Epithelial cell of proximal tubule (primary cell): ENCODE results near the gene PHAF1. TPM values are rescaled to one million over a fixed set of nuclear protein-coding genes. Genes with fewer than 3 reads are reported as not detected.

Experiments used
- DNase-seq: peaks from one replicate; pipeline ENCODE4 v3.0.0-alpha.2; 2011; ENCODE audit warnings: low read depth
- H3K4me3 ChIP-seq: 2 replicates; pipeline ENCODE4 v1.5.1; 2011; ENCODE audit warnings: low read depth, mild to moderate bottlenecking, low read length
- total RNA-seq: library from RNA; depleted of rRNA; stranded (reverse); fragments of >200 nt; gene quantifications from 2 replicates; pipeline ENCODE4 v1.2.3, GENCODE V29; 2015
- TF ChIP-seq, protein P1 (sequence below): conservative IDR thresholded peaks from 2 replicates; pipeline ENCODE4 v1.5.1; 2012; ENCODE audit warnings: low read depth, mild to moderate bottlenecking, low read length

PHAF1 gene
- total RNA-seq, 1 donor from 2014 or later = 16.4 TPM

DNA sequence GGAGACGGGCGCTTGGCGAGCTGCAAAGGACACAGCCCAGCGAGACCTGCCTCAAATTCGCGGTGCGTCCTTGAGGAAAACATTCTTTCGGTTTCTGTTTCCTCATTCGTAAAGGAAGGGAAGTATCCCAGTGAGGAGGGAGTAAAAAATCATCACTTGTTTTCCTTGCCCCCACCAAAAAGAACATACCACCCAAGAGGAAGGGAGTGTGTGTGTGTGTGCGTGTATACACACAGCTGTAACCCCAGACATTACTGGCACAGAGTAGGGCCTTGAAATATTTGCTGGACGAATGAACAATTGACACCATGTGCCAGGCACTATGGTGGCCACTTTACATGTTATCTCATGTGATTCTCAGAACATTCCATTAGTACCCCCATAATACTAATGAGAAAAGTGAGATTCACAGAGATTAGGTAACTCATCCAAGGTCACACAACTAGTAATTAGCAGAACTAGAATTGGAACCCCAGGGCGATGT, 76.0 kb downstream of the PHAF1 start:
- DNase-seq = no peak
- peak overlapping the region; percentile 7 for H3K4me3 ChIP-seq
- TF ChIP-seq, protein P1, sequence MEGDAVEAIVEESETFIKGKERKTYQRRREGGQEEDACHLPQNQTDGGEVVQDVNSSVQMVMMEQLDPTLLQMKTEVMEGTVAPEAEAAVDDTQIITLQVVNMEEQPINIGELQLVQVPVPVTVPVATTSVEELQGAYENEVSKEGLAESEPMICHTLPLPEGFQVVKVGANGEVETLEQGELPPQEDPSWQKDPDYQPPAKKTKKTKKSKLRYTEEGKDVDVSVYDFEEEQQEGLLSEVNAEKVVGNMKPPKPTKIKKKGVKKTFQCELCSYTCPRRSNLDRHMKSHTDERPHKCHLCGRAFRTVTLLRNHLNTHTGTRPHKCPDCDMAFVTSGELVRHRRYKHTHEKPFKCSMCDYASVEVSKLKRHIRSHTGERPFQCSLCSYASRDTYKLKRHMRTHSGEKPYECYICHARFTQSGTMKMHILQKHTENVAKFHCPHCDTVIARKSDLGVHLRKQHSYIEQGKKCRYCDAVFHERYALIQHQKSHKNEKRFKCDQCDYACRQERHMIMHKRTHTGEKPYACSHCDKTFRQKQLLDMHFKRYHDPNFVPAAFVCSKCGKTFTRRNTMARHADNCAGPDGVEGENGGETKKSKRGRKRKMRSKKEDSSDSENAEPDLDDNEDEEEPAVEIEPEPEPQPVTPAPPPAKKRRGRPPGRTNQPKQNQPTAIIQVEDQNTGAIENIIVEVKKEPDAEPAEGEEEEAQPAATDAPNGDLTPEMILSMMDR = no peak

DNA sequence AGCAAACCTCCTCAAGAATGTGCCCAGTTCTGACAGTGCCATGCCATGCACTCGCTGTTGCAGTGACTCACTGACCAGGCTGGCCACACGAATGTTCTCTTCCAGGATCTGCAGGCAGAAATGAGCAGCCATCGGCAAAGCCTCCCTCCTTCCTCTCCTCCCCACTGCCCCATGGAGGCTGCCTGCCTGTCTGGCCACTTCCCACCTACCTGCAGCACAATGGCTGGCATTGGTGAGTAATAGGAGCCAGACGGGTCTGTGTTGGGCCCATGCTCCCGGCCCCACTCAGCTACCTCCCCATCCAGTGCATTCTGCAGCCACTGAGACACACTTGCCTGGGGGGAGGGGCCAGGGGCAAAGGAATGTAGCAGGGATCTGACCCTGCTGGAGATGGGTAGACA, 76.8 kb downstream of the PHAF1 start:
- no peak overlapping the region for H3K4me3 ChIP-seq
- no peak for DNase-seq
- TF ChIP-seq, protein P1 = no peak

DNA sequence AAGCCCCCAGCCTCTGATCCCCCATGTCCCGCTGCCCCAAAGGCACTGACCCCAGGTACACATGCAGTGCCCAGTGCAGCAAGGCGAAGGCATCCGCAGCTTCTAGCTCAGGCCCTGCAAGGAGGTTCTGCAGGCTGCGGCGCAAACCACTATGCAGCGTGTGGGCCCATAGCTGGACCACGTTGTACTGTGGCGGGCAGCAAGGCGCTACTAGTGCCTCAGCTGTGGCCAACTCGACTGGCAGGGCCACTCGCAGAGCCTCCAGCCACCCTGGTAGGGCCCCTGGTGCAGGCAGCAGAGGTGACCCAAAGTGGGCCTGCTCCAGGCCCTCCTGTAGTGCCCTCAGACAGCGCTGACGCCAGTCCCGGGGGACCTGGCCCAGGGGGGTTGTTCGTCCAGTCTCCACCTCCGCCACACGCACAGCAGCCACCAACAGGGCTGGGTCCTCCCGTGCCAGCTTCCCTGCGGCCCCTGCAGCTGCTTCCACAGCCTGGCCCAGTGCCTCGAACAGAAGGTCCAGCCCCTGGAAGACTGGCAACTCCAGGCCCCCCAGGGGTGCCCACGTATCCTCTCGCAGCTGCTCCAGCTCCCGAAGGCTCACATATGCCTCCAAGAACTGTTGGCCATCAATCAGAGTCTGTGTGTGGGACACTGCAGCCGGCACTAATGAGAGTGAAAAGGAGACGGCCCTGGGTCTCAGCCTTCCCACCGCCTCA, 77.6 kb downstream of the PHAF1 start:
- H3K4me3 ChIP-seq = no peak overlapping the region
- DNase-seq = no peak
- TF ChIP-seq, protein P1 = no peak

DNA sequence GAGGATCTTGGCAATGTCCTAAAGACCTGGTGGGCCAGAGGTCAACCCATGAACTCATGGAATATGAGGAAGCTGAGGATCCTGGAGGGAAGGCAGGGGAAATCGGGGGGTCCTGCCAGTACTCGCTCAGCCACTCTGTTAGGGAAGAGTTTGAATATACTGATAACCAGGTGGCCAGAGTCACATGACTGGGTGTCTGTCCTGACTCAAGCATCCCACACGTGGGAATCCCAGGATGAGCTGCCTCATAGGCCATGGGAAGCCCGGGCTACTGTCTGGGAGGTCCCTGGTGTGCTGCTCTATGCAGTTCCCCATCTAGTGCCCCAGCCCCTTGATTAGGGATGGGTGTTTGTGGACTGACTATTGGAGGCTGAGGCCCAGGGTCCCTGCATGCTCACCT, 78.6 kb downstream of the PHAF1 start:
- no peak for DNase-seq
- TF ChIP-seq, protein P1 = no peak
- H3K4me3 ChIP-seq = no peak overlapping the region

DNA sequence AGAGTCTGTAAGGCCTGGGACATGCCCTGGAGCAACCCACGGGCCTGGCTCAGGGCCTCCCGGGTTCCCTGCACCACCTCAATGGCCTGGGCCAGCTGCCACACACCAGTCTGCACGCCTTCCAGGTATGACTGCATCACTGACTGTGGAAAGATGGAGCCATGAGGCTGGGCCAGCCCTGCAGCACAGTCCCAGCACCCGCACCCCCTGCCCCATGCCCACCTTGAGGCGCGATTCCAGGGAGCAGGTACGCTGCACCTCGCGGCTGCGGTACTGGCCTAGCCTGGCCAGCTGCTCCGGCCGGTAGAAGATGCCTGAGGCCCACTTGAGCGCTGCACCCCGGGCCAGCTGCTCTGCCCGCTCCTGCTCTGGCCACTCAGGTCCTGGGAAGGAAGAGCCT, 79.1 kb downstream of the PHAF1 start:
- TF ChIP-seq, protein P1 = no peak
- no peak overlapping the region for H3K4me3 ChIP-seq
- DNase-seq = no peak

DNA sequence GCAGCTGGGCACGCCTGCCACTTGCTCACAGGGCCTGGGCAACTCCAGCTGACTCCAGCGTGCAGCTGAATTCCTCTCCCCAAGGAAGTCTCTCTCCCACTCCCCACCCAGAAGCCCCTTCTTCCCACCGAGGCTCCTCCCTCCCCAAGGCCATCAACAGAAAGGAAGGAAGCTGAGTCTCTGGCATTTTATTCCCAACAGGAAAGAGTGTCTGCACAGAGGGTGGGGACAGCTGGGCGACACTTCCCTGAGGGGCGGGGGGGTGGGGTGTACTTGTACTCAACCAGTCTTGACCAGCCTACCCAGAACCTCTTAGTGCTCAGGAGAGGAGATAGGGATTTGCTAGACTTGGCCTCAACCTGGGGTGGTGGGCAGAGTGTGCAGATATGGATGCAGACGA, 80.3 kb downstream of the PHAF1 start, which contains the start of gene EXOC3L1:
TSS of gene EXOC3L1 (minus strand) at position 96 of the 400 bp plus-strand sequence. CDS start 460 bp downstream, outside the sequence.
- TF ChIP-seq, protein P1 = no peak
- no peak within 1 kb of the TSS for H3K4me3 ChIP-seq
- DNase-seq = no peak
